H1 (cell line): ENCODE data around the gene MIPEP. TPM values are rescaled to one million over a fixed set of nuclear protein-coding genes. Genes with fewer than 3 reads are reported as not detected.

Experiments
- CTCF ChIA-PET: fragments of 300-600 bp; sonication (Branson Sonifier 250); formaldehyde crosslinking; loops from one replicate; lab custom pipeline; 2021; ENCODE audit not compliant: partially characterized antibody; lab: Charles Lee
- POLR2A ChIA-PET: fragments of 300-600 bp; sonication (Branson Sonifier 250); formaldehyde crosslinking; loops from one replicate; lab custom pipeline; 2021; ENCODE audit warnings: inconsistent platforms; ENCODE audit not compliant: partially characterized antibody; lab: Charles Lee
- DNase-seq, 2 experiments: peaks; one replicate each; pipeline versions ENCODE4 v3.0.0 to v3.0.0-alpha.2; 2010 to 2022; ENCODE audit warnings: low spot score in 2 of 2, low read depth in 1 of 2, mixed read lengths in 1 of 2
- FAIRE-seq: peaks from 2 replicates; lab custom pipeline; 2011; peaks lifted over from hg19 to GRCh38; lab: Jason Lieb, UNC
- H2AFZ ChIP-seq: 2 replicates; pipeline ENCODE4 v1.8.1; 2012; ENCODE audit warnings: low read length, inconsistent platforms
- H2AK5ac ChIP-seq: 2 replicates; pipeline ENCODE4 v1.6.1; 2013; ENCODE audit warnings: low read depth, low read length
- H2BK120ac ChIP-seq: replicated peaks from 2 replicates; pipeline ENCODE3; 2013; ENCODE audit warnings: low read depth, low read length, inconsistent platforms
- H2BK12ac ChIP-seq: 2 replicates; pipeline ENCODE4 v1.6.1; 2013; ENCODE audit warnings: low read depth, low read length
- H2BK15ac ChIP-seq: 2 replicates; pipeline ENCODE4 v1.6.1; 2013; ENCODE audit warnings: low read length
- H2BK20ac ChIP-seq: 2 replicates; pipeline ENCODE4 v1.6.1; 2013; ENCODE audit warnings: low read length
- H2BK5ac ChIP-seq: 2 replicates; pipeline ENCODE4 v1.6.1; 2013; ENCODE audit warnings: low read depth, low read length
- H3K14ac ChIP-seq: 2 replicates; pipeline ENCODE4 v1.6.1; 2013; ENCODE audit warnings: inconsistent platforms; ENCODE audit not compliant: insufficient read length
- H3K18ac ChIP-seq: 2 replicates; pipeline ENCODE4 v1.6.1; 2013; ENCODE audit warnings: low read length; ENCODE audit errors: extremely low read depth
- H3K23ac ChIP-seq: 2 replicates; pipeline ENCODE4 v1.6.1; 2013; ENCODE audit warnings: inconsistent platforms; ENCODE audit not compliant: insufficient read length
- H3K23me2 ChIP-seq: 2 replicates; pipeline ENCODE4 v1.6.1; 2013; ENCODE audit warnings: low read depth, low read length
- H3K27ac ChIP-seq: 2 replicates; pipeline ENCODE4 v1.6.1; 2011; ENCODE audit warnings: low read depth, low read length, inconsistent platforms
- H3K27me3 ChIP-seq, 4 experiments: replicated peaks in 1 of 4; 1 replicate in 1 of 4; 2 replicates in 3 of 4; pipeline versions ENCODE4 v1.6.1 to v1.8.1; 2011 to 2013; ENCODE audit warnings: low read length in 3 of 4, mild to moderate bottlenecking in 3 of 4, inconsistent platforms in 2 of 4, mixed read lengths in 2 of 4, moderate library complexity in 1 of 4; ENCODE audit not compliant: control insufficient read depth in 3 of 4, insufficient read depth in 3 of 4; ENCODE audit errors: extremely low read depth in 1 of 4
- H3K36me3 ChIP-seq, 4 experiments: 2 replicates each; pipeline versions ENCODE4 v1.6.1 to v1.8.1; 2011 to 2013; ENCODE audit warnings: mild to moderate bottlenecking in 4 of 4, low read length in 3 of 4, moderate library complexity in 2 of 4, control low read depth in 1 of 4, inconsistent platforms in 1 of 4; ENCODE audit not compliant: insufficient read depth in 4 of 4, control insufficient read depth in 2 of 4
- H3K4ac ChIP-seq: replicated peaks from 2 replicates; pipeline ENCODE3; 2013; ENCODE audit warnings: low read length, low read depth, mixed read lengths, inconsistent platforms; ENCODE audit not compliant: insufficient read length
- H3K4me1 ChIP-seq, 4 experiments: replicated peaks in 1 of 4; 1 replicate in 1 of 4; 2 replicates in 3 of 4; pipeline versions ENCODE4 v1.6.1 to v1.8.1; 2011 to 2013; ENCODE audit warnings: low read length in 3 of 4, inconsistent platforms in 2 of 4, mixed read lengths in 1 of 4; ENCODE audit not compliant: insufficient read depth in 4 of 4, control insufficient read depth in 3 of 4
- H3K4me2 ChIP-seq, 2 experiments: 2 replicates each; pipeline versions ENCODE4 v1.6.1 to v1.8.1; 2011 to 2013; ENCODE audit warnings: low read depth in 2 of 2, low read length in 2 of 2, control low read depth in 1 of 2, inconsistent platforms in 1 of 2, mild to moderate bottlenecking in 1 of 2; ENCODE audit not compliant: insufficient read depth in 1 of 2
- H3K4me3 ChIP-seq, 4 experiments: fragments of 200-600, 300-600 bp in 1 of 4; sonication (generic), shearing (Covaris generic), sonication (Bioruptor Twin) in 1 of 4; 2 replicates each; pipeline versions ENCODE4 v1.5.1 to v1.8.1; 2011 to 2016; ENCODE audit warnings: low read length in 4 of 4, low read depth in 3 of 4, control low read depth in 2 of 4, inconsistent platforms in 2 of 4, mild to moderate bottlenecking in 2 of 4, mixed read lengths in 1 of 4, moderate library complexity in 1 of 4; ENCODE audit not compliant: insufficient read depth in 2 of 4; ENCODE audit errors: extremely low read depth in 1 of 4
- H3K56ac ChIP-seq: replicated peaks from 2 replicates; pipeline ENCODE3; 2013; ENCODE audit warnings: low read depth, mild to moderate bottlenecking, mixed read lengths, low read length, inconsistent platforms; ENCODE audit not compliant: insufficient read length
- H3K79me1 ChIP-seq: 2 replicates; pipeline ENCODE4 v1.6.1; 2013; ENCODE audit warnings: low read depth, low read length, control low read depth
- H3K79me2 ChIP-seq, 2 experiments: 2 replicates each; pipeline versions ENCODE4 v1.6.1 to v1.8.1; 2012 to 2013; ENCODE audit warnings: low read length in 2 of 2, mild to moderate bottlenecking in 2 of 2, inconsistent platforms in 1 of 2; ENCODE audit not compliant: insufficient read depth in 2 of 2, control insufficient read depth in 1 of 2
- H3K9ac ChIP-seq, 4 experiments: replicated peaks in 1 of 4; 1 replicate in 1 of 4; 2 replicates in 3 of 4; pipeline versions ENCODE4 v1.6.1 to v1.8.1; 2011 to 2013; ENCODE audit warnings: low read depth in 3 of 4, low read length in 3 of 4, control low read depth in 2 of 4, mild to moderate bottlenecking in 2 of 4, moderate library complexity in 2 of 4, inconsistent platforms in 1 of 4; ENCODE audit errors: extremely low read depth in 1 of 4
- H3K9me3 ChIP-seq, 2 experiments: 2 replicates each; pipeline versions ENCODE4 v1.6.1 to v1.8.1; 2012 to 2013; ENCODE audit warnings: mild to moderate bottlenecking in 2 of 2, moderate library complexity in 2 of 2, control low read depth in 1 of 2, inconsistent platforms in 1 of 2, low read depth in 1 of 2, low read length in 1 of 2, mixed read lengths in 1 of 2; ENCODE audit not compliant: insufficient read depth in 2 of 2
- H4K20me1 ChIP-seq, 2 experiments: replicated peaks in 1 of 2; 2 replicates each; pipeline versions ENCODE3 to v1.8.1; 2011 to 2013; ENCODE audit warnings: inconsistent platforms in 2 of 2, low read length in 2 of 2, mild to moderate bottlenecking in 1 of 2; ENCODE audit not compliant: insufficient read depth in 2 of 2, control insufficient read depth in 1 of 2
- H4K5ac ChIP-seq: 2 replicates; pipeline ENCODE4 v1.6.1; 2013; ENCODE audit warnings: low read length, low read depth, mixed read lengths, inconsistent platforms; ENCODE audit not compliant: insufficient read length
- H4K8ac ChIP-seq: 2 replicates; pipeline ENCODE4 v1.8.0; 2013; ENCODE audit warnings: mild to moderate bottlenecking, moderate library complexity, low read length, inconsistent platforms; ENCODE audit not compliant: insufficient read depth; ENCODE audit errors: extremely low read depth
- H4K91ac ChIP-seq: replicated peaks from 2 replicates; pipeline ENCODE3; 2013; ENCODE audit warnings: low read length, mixed read lengths, inconsistent platforms; ENCODE audit not compliant: insufficient read length
- CTBP2 ChIP-seq: IDR thresholded peaks from 2 replicates; pipeline ENCODE4 v1.7.0; 2011; ENCODE audit warnings: borderline replicate concordance, mild to moderate bottlenecking, moderate library complexity, mixed read lengths, low read length; ENCODE audit not compliant: insufficient read depth, insufficient read length
- SAP30 ChIP-seq: fragments of 300-600 bp; sonication (generic); IDR thresholded peaks from 2 replicates; pipeline ENCODE4 v1.7.1; 2012; ENCODE audit warnings: low read length, moderate library complexity, mild to moderate bottlenecking, inconsistent platforms; ENCODE audit not compliant: insufficient read depth, insufficient replicate concordance
- WGBS, 2 experiments: shearing (Covaris generic) in 1 of 2; methylation state at CpG; one replicate each; pipeline versions ENCODE4 v1.1.6 to v1.1.7; 2013 to 2015; ENCODE audit warnings: low lambda C conversion rate in 2 of 2, mixed read lengths in 2 of 2, inconsistent platforms in 1 of 2, low coverage in 1 of 2, missing lambda C conversion rate in 1 of 2; ENCODE audit not compliant: insufficient replicate concordance in 2 of 2, insufficient coverage in 1 of 2, insufficient read length in 1 of 2; ENCODE audit errors: extremely low coverage in 1 of 2, missing lambda C conversion rate in 1 of 2; 5-methylcytosine and 5-hydroxymethylcytosine counted together
- polyA plus RNA-seq, 7 experiments: library from polyadenylated mRNA; depleted of rRNA in 3 of 7; stranded (reverse) in 5 of 7; unstranded in 2 of 7; fragments of >200 nt in 5 of 7; fragments of 200-250 nt in 2 of 7; gene quantifications; 1 replicate in 5 of 7; 2 replicates in 1 of 7; 4 replicates in 1 of 7; pipeline versions ENCODE4 v1.2.1 to v1.2.3, GENCODE V29; 2011 to 2013; ENCODE audit warnings: missing spikeins in 2 of 7, mixed read lengths in 2 of 7
- total RNA-seq: library from RNA; stranded (reverse); fragmentation: NEBNext Ultra II Directional; extraction: Animal tissue kit (Norgen Biotek cat#: 25700); gene quantifications from 2 replicates; pipeline ENCODE4 v1.2.1, GENCODE V29; 2021

Gene MIPEP
- total and polyA plus RNA-seq, 2 of the 8 experiments (the other 6 are each of a cell fraction or from before 2014, with no cell fraction given) = 24.0 to 24.2 TPM

DNA sequence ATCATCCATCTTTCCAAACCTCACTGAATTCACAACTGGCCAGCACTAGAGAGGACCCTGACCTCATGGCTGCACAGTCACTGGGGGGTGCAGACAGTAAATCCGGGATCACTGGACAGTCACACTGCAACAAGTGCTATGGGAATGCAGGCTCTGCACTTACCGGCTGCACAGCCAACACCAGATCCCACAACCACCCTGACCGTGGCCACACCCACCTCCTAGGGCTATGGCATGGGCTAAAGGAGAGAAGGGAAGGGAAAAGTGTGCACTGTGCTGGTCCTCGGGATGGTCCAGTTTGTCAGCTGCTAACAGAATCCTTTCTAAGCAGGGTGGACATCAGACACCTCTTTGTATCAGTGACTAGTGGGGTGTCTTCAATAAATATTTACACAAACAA, 118.2 kb downstream of the MIPEP start:
- no peak overlapping the region for H3K56ac ChIP-seq
- H2BK5ac ChIP-seq = no peak overlapping the region
- H3K36me3 ChIP-seq = no peaks in the 10 kb centered on the region
- no peak overlapping the region for H3K14ac ChIP-seq
- H2AFZ ChIP-seq = no peak overlapping the region
- no peak overlapping the region for H2BK20ac ChIP-seq
- H3K9me3 ChIP-seq = no peaks in the 10 kb centered on the region
- POLR2A ChIA-PET = no interaction called here
- H2AK5ac ChIP-seq = peak overlapping the region; percentile 39; the same call in 1 of the 2 replicates
- no peaks in the 10 kb centered on the region for H3K79me1 ChIP-seq
- H2BK12ac ChIP-seq = no peak overlapping the region
- no peak overlapping the region for H4K5ac ChIP-seq
- H3K4ac ChIP-seq = no peak overlapping the region
- no peaks in the 10 kb centered on the region for H3K23me2 ChIP-seq
- H3K4me2 ChIP-seq = no peak overlapping the region
- H3K9ac ChIP-seq = no peak overlapping the region
- DNase-seq (no peak), FAIRE-seq (no peak)
- no peaks in the 10 kb centered on the region for H3K79me2 ChIP-seq
- CTCF ChIA-PET = interaction anchor here (1.4 to 3.5 kb wide), 2 partner anchors 10 to 48 kb away, joined by 5 to 10 read pairs; no protein-coding TSS in a partner anchor
- H3K23ac ChIP-seq = no peak overlapping the region
- H2BK120ac ChIP-seq = no peak overlapping the region
- no peaks in the 10 kb centered on the region for H4K20me1 ChIP-seq
- no peak overlapping the region for H4K91ac ChIP-seq
- no peak overlapping the region for H3K4me3 ChIP-seq
- no peaks in the 10 kb centered on the region for H3K27me3 ChIP-seq
- TF ChIP-seq CTBP2 (no peak), SAP30 (no peak)
- TF ChIP-seq, all 59 proteins: peak for 0
- Histone ChIP-seq H3K18ac (no peak overlapping the region), H3K4me1 (no peaks in the 10 kb centered on the region), H4K8ac (no peak overlapping the region), H3K27ac (no peak overlapping the region), H2BK15ac (no peak overlapping the region)
- WGBS, 2 experiments = 89% methylated on average over 4 of the region's 4 CpGs; no CpG with 5 or more reads in 1 of the 2 experiments
